ENCODE data around the gene TNFRSF14. TPM values are rescaled to one million over a fixed set of nuclear protein-coding genes. Genes with fewer than 3 reads are reported as not detected.

Gene TNFRSF14
- total RNA-seq, 3 donors from 2014 or later (not counting 1 experiment from before 2014, with no cell fraction given), result 228 to 266 (median 262) TPM

DNA sequence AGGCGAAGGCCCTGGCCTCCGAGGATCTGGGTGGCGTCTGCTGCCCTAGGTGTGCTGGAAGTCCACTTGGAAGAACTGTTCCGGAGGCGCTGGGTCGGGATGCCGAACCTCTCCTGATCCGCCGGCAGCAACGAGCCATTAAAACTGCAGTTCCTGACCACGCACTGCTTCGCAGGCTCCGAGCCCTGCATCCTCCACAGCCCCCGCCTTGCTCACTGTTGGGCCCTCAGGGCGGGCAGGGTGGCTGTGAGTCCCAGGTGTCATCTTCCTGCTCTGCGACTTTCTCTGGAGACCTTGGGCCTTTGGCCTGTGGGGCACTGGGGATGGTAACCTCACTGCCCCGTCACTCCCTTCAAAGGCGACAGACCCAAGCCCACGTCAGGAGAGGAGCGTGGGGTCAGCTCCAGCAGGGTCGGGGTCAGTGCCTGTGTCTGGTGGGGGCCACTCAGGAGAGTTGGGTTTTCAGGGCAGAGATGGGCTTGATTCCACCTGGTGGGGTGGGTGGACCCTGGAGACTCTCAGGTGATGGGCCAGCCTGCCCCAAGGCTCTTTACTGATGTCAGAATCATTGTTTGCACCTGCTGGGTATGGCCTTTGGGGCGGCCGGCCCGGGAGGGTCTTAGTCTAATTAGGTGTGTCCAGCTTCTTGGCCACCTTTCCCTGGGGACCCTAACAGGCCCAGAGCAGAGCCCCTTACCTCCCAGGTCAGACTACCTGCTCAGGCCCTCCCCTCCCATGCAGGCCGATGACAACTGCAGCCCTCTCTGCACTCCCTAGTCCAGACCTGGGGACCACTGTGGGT lies 33.5 kb downstream of the TNFRSF14 start:
- intact Hi-C loops (cut with micrococcal nuclease), result loop anchor here (5.0 kb wide), 1 partner anchor 62 kb away; the partner anchor contains the start of gene PANK4
- Mint-ChIP-seq H3K36me3 (no peaks in the 10 kb centered on the region), H3K4me3 (peak overlapping the region; percentile 42), H3K27me3 (ENCODE audit: low read depth in 2 of 2) (no peaks in the 10 kb centered on the region), H3K9me3 (no peaks in the 10 kb centered on the region), H3K4me1 (peaks cover 6 to 25% of the 10 kb centered on the region in 2 donors), H3K27ac (no peak overlapping the region)
- peaks cover 24% of the 10 kb centered on the region for H3K4me1 ChIP-seq (ENCODE audit: control insufficient read depth, insufficient read depth, low read length)
- 97% methylated on average over 25 of the region's 25 CpGs for WGBS (ENCODE audit: insufficient coverage)
- no peak overlapping the region for H3K4me3 ChIP-seq (ENCODE audit: low read length)
- H3K9me3 ChIP-seq (ENCODE audit: control insufficient read depth, insufficient read depth, low read length), result no peaks in the 10 kb centered on the region
- ATAC-seq (no peak), DNase-seq (no peak)
- peaks cover 6% of the 10 kb centered on the region for H3K36me3 ChIP-seq (ENCODE audit: control insufficient read depth, insufficient read depth, low read length)
- TF ChIP-seq, protein P1, sequence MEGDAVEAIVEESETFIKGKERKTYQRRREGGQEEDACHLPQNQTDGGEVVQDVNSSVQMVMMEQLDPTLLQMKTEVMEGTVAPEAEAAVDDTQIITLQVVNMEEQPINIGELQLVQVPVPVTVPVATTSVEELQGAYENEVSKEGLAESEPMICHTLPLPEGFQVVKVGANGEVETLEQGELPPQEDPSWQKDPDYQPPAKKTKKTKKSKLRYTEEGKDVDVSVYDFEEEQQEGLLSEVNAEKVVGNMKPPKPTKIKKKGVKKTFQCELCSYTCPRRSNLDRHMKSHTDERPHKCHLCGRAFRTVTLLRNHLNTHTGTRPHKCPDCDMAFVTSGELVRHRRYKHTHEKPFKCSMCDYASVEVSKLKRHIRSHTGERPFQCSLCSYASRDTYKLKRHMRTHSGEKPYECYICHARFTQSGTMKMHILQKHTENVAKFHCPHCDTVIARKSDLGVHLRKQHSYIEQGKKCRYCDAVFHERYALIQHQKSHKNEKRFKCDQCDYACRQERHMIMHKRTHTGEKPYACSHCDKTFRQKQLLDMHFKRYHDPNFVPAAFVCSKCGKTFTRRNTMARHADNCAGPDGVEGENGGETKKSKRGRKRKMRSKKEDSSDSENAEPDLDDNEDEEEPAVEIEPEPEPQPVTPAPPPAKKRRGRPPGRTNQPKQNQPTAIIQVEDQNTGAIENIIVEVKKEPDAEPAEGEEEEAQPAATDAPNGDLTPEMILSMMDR (IDR thresholded peaks at IDR 0.05), result no peak
- no peak overlapping the region for H3K27ac ChIP-seq (ENCODE audit: low read length)
- H3K27me3 ChIP-seq (ENCODE audit: control insufficient read depth, insufficient read depth, low read length), result no peaks in the 10 kb centered on the region

DNA sequence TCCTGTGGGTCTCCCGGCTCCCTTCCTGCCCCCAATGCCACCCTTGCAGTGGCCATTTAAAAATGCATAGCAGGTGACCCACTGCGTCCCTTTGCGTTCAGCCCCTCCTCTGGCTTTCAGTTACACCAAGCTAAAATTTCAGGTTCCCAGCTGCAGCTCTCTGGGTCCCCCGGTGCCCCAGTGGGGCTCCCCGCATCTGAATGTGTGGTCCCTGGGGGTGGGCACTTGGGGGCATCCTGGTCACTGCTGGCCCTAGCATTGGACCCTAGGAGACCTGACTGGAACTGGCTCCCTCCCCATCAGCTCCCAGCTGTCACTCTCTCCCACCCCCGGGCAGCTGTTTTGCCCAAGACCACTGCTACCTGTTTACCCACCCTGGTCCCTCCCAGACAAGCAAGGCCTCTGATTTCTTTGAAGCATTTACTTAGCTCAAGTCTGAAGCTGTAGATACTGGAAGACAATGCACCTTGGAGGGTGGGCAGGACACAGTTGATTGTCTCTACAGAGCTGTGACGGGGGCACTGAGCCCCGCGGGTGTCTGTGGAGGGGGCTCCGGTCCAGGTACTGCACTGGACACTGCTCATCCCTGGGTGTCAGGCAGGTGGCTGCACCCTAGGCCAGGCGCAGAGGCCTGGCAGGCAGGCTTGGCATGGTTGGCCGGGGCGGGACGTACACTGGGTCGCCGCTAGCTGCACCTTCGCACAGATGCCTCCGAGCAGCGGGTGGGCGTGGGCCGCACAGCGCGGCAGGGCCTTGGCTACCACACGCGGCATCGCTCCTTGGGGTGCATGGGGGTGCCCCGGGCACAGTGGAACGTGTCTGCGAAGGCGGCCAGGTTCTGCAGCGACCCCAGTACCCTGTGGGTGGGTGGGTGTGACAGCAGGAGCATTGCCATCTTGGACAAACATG lies 34.3 kb downstream of the TNFRSF14 start:
- Mint-ChIP-seq H3K4me3 (no peak overlapping the region), H3K4me1 (peaks cover 2 to 16% of the 10 kb centered on the region in 2 donors), H3K36me3 (no peaks in the 10 kb centered on the region), H3K9me3 (no peaks in the 10 kb centered on the region), H3K27me3 (ENCODE audit: low read depth in 2 of 2) (no peaks in the 10 kb centered on the region), H3K27ac (no peak overlapping the region)
- intact Hi-C loops (cut with micrococcal nuclease), result no loop called here
- Histone ChIP-seq H3K4me1 (ENCODE audit: control insufficient read depth, insufficient read depth, low read length) (peaks cover 15% of the 10 kb centered on the region), H3K9me3 (ENCODE audit: control insufficient read depth, insufficient read depth, low read length) (no peaks in the 10 kb centered on the region), H3K36me3 (ENCODE audit: control insufficient read depth, insufficient read depth, low read length) (peaks cover 6% of the 10 kb centered on the region), H3K27me3 (ENCODE audit: control insufficient read depth, insufficient read depth, low read length) (no peaks in the 10 kb centered on the region), H3K4me3 (ENCODE audit: low read length) (no peak overlapping the region), H3K27ac (ENCODE audit: low read length) (no peak overlapping the region)
- DNase-seq (no peak), ATAC-seq (no peak)
- TF ChIP-seq, protein P1 (IDR thresholded peaks at IDR 0.05), result no peak
- WGBS (ENCODE audit: insufficient coverage), result 95% methylated on average over 31 of the region's 31 CpGs

DNA sequence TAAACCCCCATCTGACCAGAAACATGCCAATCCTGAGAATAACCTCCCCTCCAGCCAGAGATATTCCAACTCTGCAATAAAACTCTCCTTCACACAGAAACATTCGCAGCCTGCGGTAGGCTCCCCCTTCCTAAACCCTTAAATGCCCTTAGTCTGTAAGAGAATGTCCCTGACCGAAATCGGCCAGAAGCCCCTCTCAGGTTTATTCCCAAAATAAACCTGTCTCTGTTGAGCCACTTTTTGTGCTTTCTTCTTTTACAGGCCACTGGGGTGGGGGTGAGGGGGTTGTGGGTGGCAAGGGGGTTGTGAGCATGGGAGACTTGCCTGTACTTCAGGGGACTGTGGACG lies 35.0 kb downstream of the TNFRSF14 start:
- Histone ChIP-seq H3K4me1 (ENCODE audit: control insufficient read depth, insufficient read depth, low read length) (peaks cover 10% of the 10 kb centered on the region), H3K9me3 (ENCODE audit: control insufficient read depth, insufficient read depth, low read length) (no peaks in the 10 kb centered on the region), H3K36me3 (ENCODE audit: control insufficient read depth, insufficient read depth, low read length) (peaks cover 6% of the 10 kb centered on the region), H3K27me3 (ENCODE audit: control insufficient read depth, insufficient read depth, low read length) (no peaks in the 10 kb centered on the region), H3K27ac (ENCODE audit: low read length) (no peak overlapping the region), H3K4me3 (ENCODE audit: low read length) (no peak overlapping the region)
- intact Hi-C loops (cut with micrococcal nuclease), result no loop called here
- Mint-ChIP-seq H3K27me3 (ENCODE audit: low read depth in 2 of 2) (no peaks in the 10 kb centered on the region), H3K9me3 (no peaks in the 10 kb centered on the region), H3K27ac (no peak overlapping the region), H3K36me3 (no peaks in the 10 kb centered on the region), H3K4me1 (peaks cover 0 to 12% of the 10 kb centered on the region in 2 donors), H3K4me3 (no peak overlapping the region)
- DNase-seq, result no peak
- no peak for ATAC-seq
- WGBS (ENCODE audit: insufficient coverage), result 97% methylated on average over 5 of the region's 5 CpGs
- TF ChIP-seq, protein P1 (IDR thresholded peaks at IDR 0.05), result no peak
